HL-60 (cell line): ENCODE results near the gene XIRP2.

Experiments
- CTCF ChIP-seq: IDR thresholded peaks from one replicate; pipeline ENCODE4 v1.5.1; 2011; ENCODE audit warnings: low read length, control low read depth, inconsistent platforms; ENCODE audit not compliant: insufficient read depth
- GABPA ChIP-seq: IDR thresholded peaks from 2 replicates; pipeline ENCODE4 v1.6.1; 2012; ENCODE audit warnings: low read depth
- POLR2AphosphoS5 ChIP-seq: IDR thresholded peaks from 2 replicates; pipeline ENCODE4 v1.6.1; 2012; ENCODE audit warnings: low read depth
- TF ChIP-seq, protein P1 (sequence below): IDR thresholded peaks from 2 replicates; pipeline ENCODE4 v1.6.1; 2012; ENCODE audit warnings: low read depth; ENCODE audit not compliant: insufficient replicate concordance

DNA sequence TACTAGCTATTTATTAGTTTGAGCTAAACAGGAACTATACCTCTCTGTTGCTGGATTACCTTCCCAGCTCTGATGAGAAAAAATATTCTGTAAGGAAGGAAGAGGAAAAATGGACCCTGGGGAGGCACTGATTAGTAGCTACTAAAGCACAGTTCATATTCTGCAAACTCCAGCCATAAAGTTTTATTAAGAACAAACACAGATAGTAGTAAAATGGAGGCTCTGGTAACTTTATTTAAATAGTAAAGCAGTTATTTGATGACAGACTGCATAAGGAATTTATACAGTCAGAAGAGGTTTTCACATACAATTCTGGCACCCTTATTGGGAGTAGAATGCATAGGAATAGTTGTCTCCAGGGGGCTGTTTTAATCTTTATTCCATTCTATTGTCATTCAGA is 84.1 kb downstream of the XIRP2 start:
- TF ChIP-seq CTCF (no peak), POLR2AphosphoS5 (no peak), GABPA (no peak)
- TF ChIP-seq, protein P1, sequence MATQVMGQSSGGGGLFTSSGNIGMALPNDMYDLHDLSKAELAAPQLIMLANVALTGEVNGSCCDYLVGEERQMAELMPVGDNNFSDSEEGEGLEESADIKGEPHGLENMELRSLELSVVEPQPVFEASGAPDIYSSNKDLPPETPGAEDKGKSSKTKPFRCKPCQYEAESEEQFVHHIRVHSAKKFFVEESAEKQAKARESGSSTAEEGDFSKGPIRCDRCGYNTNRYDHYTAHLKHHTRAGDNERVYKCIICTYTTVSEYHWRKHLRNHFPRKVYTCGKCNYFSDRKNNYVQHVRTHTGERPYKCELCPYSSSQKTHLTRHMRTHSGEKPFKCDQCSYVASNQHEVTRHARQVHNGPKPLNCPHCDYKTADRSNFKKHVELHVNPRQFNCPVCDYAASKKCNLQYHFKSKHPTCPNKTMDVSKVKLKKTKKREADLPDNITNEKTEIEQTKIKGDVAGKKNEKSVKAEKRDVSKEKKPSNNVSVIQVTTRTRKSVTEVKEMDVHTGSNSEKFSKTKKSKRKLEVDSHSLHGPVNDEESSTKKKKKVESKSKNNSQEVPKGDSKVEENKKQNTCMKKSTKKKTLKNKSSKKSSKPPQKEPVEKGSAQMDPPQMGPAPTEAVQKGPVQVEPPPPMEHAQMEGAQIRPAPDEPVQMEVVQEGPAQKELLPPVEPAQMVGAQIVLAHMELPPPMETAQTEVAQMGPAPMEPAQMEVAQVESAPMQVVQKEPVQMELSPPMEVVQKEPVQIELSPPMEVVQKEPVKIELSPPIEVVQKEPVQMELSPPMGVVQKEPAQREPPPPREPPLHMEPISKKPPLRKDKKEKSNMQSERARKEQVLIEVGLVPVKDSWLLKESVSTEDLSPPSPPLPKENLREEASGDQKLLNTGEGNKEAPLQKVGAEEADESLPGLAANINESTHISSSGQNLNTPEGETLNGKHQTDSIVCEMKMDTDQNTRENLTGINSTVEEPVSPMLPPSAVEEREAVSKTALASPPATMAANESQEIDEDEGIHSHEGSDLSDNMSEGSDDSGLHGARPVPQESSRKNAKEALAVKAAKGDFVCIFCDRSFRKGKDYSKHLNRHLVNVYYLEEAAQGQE, result no peak
